Colonic mucosa (tissue), 4 donors: ENCODE results near the gene PKN2. TPM values are rescaled to one million over a fixed set of nuclear protein-coding genes. Genes with fewer than 3 reads are reported as not detected.
"Not testable (repeated sequence)": the region's sequence is repeated elsewhere in the genome, so short reads cannot be mapped to it uniquely, and the experiment has no call there.

ENCODE experiments used
- DNase-seq: peaks from one replicate; pipeline ENCODE4 v3.0.0-alpha.2; 2020
- H3K27ac ChIP-seq: fragments of 200-600 bp; one replicate; pipeline ENCODE4 v1.8.0; 2021
- H3K27me3 ChIP-seq: fragments of 200-600 bp; one replicate; pipeline ENCODE4 v1.8.0; 2021
- H3K36me3 ChIP-seq: fragments of 200-600 bp; one replicate; pipeline ENCODE4 v1.8.0; 2021
- H3K4me1 ChIP-seq: fragments of 200-600 bp; one replicate; pipeline ENCODE4 v1.8.0; 2021; ENCODE audit warnings: mild to moderate bottlenecking
- H3K4me3 ChIP-seq: fragments of 200-600 bp; one replicate; pipeline ENCODE4 v1.8.0; 2021
- H3K9ac ChIP-seq, 2 donors: one replicate each; pipeline ENCODE4 v1.7.0; 2013; ENCODE audit warnings: control low read depth in 2 of 2, low read depth in 2 of 2, low read length in 2 of 2
- H3K9me3 ChIP-seq: fragments of 200-600 bp; one replicate; pipeline ENCODE4 v1.8.0; 2021
- intact Hi-C: fragments of 100-400 bp; cut with DNase I; formaldehyde crosslinking; loops from one replicate; pipeline ENCODE4 v1.14.1; 2022
- total RNA-seq, 2 donors: library from RNA; stranded (reverse); fragmentation: NEBNext Ultra II Directional in 1 of 2; extraction: Animal tissue kit (Norgen Biotek cat#: 25700) in 1 of 2; gene quantifications; one replicate each; pipeline ENCODE4 v1.2.1, GENCODE V29; 2021
- TF ChIP-seq, protein P1 (sequence below): fragments of 200-600 bp; IDR thresholded peaks from one replicate; pipeline ENCODE4 v1.8.0; 2022; ENCODE audit warnings: antibody characterized with exemption, mild to moderate bottlenecking
- donor health status: healthy.
- donor health status: DM: no; HTN: no; CAD: no.
- donor health status: DM: no; HTN: no; CAD: no.

The PKN2 gene
- total RNA-seq, 2 donors from 2014 or later = 41.1 to 60.5 TPM

DNA sequence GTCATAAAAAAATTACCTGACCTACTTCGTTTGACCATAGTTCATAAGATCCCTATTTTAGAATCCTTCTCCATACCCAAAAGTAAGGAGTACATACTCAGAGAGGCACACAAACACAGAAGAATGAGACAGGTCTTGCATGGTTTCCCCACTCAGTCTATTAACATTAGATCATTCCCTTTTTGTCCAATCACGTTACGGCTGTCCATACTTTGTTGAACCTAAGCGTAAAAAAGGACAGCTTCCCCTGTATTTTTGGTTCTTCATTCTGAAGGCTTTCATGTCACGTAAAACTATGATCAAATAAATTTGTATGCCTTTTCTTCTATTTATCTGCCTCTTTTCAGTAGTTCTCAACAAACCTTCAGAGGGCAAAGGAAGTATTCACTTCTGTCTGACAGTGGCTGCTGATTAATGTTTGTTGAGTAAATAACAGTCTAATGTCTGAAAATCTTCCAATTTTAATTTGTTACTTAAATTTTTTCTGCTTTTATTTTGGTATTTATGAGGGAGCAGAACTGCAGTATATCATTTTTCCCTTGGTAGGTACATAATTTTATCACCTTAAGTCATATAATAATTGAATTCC lies 16.4 kb downstream of the PKN2 start:
- H3K4me1 ChIP-seq = peaks cover 4% of the 10 kb centered on the region
- H3K9me3 ChIP-seq = no peaks in the 10 kb centered on the region
- H3K27ac ChIP-seq = peak overlapping the region; percentile 5
- H3K9ac ChIP-seq = no peak overlapping the region
- H3K36me3 ChIP-seq = no peaks in the 10 kb centered on the region
- intact Hi-C loops = no loop called here
- TF ChIP-seq, protein P1, sequence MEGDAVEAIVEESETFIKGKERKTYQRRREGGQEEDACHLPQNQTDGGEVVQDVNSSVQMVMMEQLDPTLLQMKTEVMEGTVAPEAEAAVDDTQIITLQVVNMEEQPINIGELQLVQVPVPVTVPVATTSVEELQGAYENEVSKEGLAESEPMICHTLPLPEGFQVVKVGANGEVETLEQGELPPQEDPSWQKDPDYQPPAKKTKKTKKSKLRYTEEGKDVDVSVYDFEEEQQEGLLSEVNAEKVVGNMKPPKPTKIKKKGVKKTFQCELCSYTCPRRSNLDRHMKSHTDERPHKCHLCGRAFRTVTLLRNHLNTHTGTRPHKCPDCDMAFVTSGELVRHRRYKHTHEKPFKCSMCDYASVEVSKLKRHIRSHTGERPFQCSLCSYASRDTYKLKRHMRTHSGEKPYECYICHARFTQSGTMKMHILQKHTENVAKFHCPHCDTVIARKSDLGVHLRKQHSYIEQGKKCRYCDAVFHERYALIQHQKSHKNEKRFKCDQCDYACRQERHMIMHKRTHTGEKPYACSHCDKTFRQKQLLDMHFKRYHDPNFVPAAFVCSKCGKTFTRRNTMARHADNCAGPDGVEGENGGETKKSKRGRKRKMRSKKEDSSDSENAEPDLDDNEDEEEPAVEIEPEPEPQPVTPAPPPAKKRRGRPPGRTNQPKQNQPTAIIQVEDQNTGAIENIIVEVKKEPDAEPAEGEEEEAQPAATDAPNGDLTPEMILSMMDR = no peak
- DNase-seq = no peak
- H3K27me3 ChIP-seq = no peaks in the 10 kb centered on the region
- no peak overlapping the region for H3K4me3 ChIP-seq

DNA sequence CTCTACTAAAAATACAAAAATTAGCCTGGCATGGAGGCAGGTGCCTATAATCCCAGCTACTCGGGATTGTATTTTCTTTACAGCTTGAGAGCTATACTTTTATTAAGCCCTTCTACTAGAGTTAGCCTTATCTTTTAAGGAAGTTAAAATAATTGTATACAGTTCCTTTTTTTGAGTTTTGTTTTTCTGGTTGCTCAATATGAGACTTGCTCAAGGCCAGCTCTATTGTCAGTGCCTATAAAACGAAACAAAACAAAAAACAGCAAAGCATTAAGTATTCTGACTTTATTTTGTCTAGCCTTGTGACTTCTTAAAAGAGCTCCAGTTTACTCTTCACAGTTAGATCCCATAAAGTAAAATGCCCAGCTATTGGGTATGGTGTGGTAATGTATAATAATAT lies 17.2 kb downstream of the PKN2 start:
- TF ChIP-seq, protein P1 = no peak
- Histone ChIP-seq H3K27me3 (no peaks in the 10 kb centered on the region), H3K9ac (no peak overlapping the region), H3K4me3 (no peak overlapping the region), H3K36me3 (no peaks in the 10 kb centered on the region), H3K9me3 (no peaks in the 10 kb centered on the region), H3K4me1 (peaks cover 4% of the 10 kb centered on the region), H3K27ac (peak overlapping the region; percentile 5)
- DNase-seq = no peak
- intact Hi-C loops = no loop called here

DNA sequence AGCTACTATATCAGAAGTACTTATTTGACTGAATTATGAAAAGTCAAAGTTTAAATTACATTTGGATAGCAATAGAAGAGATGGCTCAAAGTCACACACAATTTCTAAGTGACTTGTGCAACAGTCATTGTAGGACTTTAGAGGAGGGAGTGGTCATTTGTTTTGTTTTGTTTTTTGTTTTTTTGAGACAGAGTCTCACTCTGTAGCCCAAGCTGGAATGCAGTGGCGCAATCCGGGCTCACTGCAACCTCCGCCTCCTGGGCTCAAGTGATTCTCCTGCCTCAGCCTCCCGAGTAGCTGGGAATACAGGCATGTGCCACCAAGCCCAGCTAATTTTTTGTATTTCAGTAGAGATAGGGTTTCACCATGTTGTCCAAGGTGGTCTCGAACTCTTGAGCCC lies 17.7 kb downstream of the PKN2 start:
- H3K4me1 ChIP-seq, H3K9ac ChIP-seq, DNase-seq, intact Hi-C loops, H3K27me3 ChIP-seq, H3K36me3 ChIP-seq, H3K9me3 ChIP-seq, H3K4me3 ChIP-seq: not testable (repeated sequence)
- H3K27ac ChIP-seq = peak overlapping the region; percentile 5

DNA sequence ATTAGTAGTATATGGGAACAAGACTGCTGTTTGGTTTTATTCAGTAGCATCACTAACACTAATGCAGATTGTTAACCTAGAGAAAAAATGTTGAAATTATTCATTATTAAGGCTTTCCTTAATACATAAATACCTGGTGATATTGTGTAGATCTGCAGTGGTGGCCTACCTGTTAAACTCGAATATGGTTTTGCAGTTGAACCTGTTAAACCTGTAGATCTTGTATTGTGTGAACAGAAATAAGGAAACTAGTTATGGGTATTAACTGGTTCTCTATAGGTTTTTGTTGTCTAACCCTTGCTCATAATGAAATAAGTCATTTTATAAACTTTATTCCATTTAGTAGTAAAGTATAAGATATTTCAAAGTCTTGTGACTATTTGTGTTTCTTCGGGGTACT lies 23.9 kb downstream of the PKN2 start:
- Histone ChIP-seq H3K4me1 (no peaks in the 10 kb centered on the region), H3K4me3 (no peak overlapping the region), H3K9ac (no peak overlapping the region), H3K27me3 (no peaks in the 10 kb centered on the region), H3K9me3 (no peaks in the 10 kb centered on the region), H3K27ac (no peak overlapping the region), H3K36me3 (no peaks in the 10 kb centered on the region)
- TF ChIP-seq, protein P1 = no peak
- intact Hi-C loops = no loop called here
- no peak for DNase-seq

DNA sequence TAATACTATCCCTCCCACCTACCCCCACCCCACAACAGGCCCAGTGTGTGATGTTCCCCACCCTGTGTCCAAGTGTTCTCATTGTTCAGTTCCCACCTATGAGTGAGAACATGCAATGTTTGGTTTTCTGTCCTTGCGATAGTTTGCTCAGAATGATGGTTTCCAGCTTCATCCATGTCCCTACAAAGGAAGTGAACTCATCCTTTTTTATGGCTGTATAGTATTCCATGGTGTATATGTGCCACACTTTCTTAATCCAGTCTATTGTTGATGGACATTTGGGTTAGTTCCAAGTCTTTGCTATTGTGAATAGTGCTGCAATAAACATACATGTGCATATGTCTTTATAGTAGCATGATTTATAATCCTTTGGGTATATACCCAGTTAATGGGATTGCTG lies 28.8 kb downstream of the PKN2 start:
- H3K4me1 ChIP-seq, H3K9me3 ChIP-seq: not testable (repeated sequence)

DNA sequence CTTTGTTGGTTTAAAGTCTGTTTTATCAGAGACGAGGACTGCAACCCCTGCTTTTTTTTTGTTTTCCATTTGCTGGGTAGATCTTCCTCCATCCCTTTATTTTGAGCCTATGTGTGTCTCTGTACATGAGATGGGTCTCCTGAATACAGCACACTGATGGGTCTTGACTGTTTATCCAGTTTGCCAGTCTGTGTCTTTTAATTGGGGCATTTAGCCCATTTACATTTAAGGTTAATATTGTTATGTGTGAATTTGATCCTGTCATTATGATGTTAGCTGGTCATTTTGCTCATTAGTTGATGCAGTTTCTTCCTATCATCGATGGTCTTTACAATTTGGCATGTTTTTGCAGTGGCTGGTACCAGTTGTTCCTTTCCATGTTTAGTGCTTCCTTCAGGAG lies 32.5 kb downstream of the PKN2 start:
- DNase-seq, H3K27me3 ChIP-seq, H3K4me3 ChIP-seq, H3K36me3 ChIP-seq, H3K27ac ChIP-seq, H3K4me1 ChIP-seq, H3K9me3 ChIP-seq, H3K9ac ChIP-seq, intact Hi-C loops: not testable (repeated sequence)

More for the DNA sequence above, 28.8 kb downstream of the PKN2 start:
- H3K27ac ChIP-seq, H3K36me3 ChIP-seq, intact Hi-C loops, H3K27me3 ChIP-seq, H3K9ac ChIP-seq, DNase-seq, H3K4me3 ChIP-seq: not testable (repeated sequence)

DNA sequence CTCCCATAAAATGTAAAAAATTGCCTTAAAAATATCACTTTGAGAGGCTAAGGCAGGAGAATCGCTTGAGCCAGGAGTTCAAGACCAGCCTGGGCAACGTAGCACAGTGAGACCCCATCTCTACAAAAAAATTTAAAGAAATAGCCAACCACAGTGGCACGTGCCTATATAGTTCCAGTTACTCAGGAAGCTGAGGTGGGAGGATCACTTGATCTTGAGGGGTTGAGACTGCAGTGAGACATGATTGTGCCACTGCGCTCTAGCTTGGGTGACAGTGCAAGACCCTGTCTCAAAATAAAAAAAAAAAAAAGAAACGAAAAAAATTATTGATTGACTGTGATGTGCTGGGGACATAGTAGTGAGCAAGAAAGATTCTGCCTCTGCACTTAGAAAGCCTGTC lies 38.4 kb downstream of the PKN2 start:
- H3K27ac ChIP-seq = no peak overlapping the region
- DNase-seq = no peak
- no peaks in the 10 kb centered on the region for H3K4me1 ChIP-seq
- TF ChIP-seq, protein P1 = no peak
- no peak overlapping the region for H3K4me3 ChIP-seq
- intact Hi-C loops = no loop called here
- H3K9me3 ChIP-seq = no peaks in the 10 kb centered on the region
- no peak overlapping the region for H3K9ac ChIP-seq
- H3K36me3 ChIP-seq = no peaks in the 10 kb centered on the region
- H3K27me3 ChIP-seq = no peaks in the 10 kb centered on the region
